Heart right ventricle (tissue), 16 donors: ENCODE results near the gene KRTAP4-7. TPM values are rescaled to one million over a fixed set of nuclear protein-coding genes. Genes with fewer than 3 reads are reported as not detected.
"Not testable (repeated sequence)": the region's sequence is repeated elsewhere in the genome, so short reads cannot be mapped to it uniquely, and the experiment has no call there.

ENCODE experiments used
- ATAC-seq, 8 donors: fragments of 200-7000 bp; cut with Tn5 transposase; one replicate each; pipeline ENCODE4 v1.9.1; 2020; ENCODE audit warnings: mild to moderate bottlenecking in 8 of 8, moderate library complexity in 8 of 8, moderate number of reproducible peaks in 1 of 8
- DNase-seq, 2 donors: peaks; one replicate each; pipeline ENCODE4 v3.0.0-alpha.2; 2020
- H3K27ac ChIP-seq, 10 donors: fragments of 200-600 bp; sonication (generic) in 2 of 10; one replicate each; pipeline versions ENCODE4 v1.5.0 to v1.8.0; 2020 to 2022; ENCODE audit warnings: mild to moderate bottlenecking in 3 of 10
- H3K27me3 ChIP-seq, 7 donors: fragments of 200-600 bp; one replicate each; pipeline ENCODE4 v1.8.0; 2021 to 2022; ENCODE audit warnings: mild to moderate bottlenecking in 2 of 7
- H3K36me3 ChIP-seq, 9 donors: fragments of 200-600 bp; sonication (generic) in 1 of 9; one replicate each; pipeline versions ENCODE4 v1.5.0 to v1.8.0; 2020 to 2022; ENCODE audit warnings: mild to moderate bottlenecking in 2 of 9
- H3K4me1 ChIP-seq, 9 donors: fragments of 200-600 bp; sonication (generic) in 1 of 9; one replicate each; pipeline versions ENCODE4 v1.5.0 to v1.8.0; 2020 to 2022; ENCODE audit warnings: mild to moderate bottlenecking in 4 of 9
- H3K4me3 ChIP-seq, 10 donors: fragments of 200-600 bp; sonication (generic) in 2 of 10; one replicate each; pipeline versions ENCODE4 v1.5.0 to v1.8.0; 2020 to 2022; ENCODE audit warnings: mild to moderate bottlenecking in 7 of 10, moderate library complexity in 2 of 10
- H3K9me3 ChIP-seq, 11 donors: fragments of 200-600 bp in 10 of 11; sonication (generic) in 2 of 11; one replicate each; pipeline versions ENCODE4 v1.5.0 to v1.8.0; 2013 to 2022; ENCODE audit warnings: mild to moderate bottlenecking in 2 of 11, control low read depth in 1 of 11, moderate library complexity in 1 of 11
- CTCF ChIP-seq, 9 donors: fragments of 200-600 bp; sonication (generic) in 2 of 9; IDR thresholded peaks; one replicate each; pipeline versions ENCODE4 v1.5.0 to v1.8.0; 2021 to 2022; ENCODE audit warnings: antibody characterized with exemption in 9 of 9, mild to moderate bottlenecking in 5 of 9, moderate library complexity in 1 of 9
- WGBS, 2 donors: extraction: QIAGEN DNeasy Blood & Tissue Kit; methylation state at CpG; one replicate each; pipeline ENCODE4 v1.1.7; 2013; ENCODE audit warnings: inconsistent platforms in 1 of 2; 5-methylcytosine and 5-hydroxymethylcytosine counted together
- intact Hi-C, 10 donors: fragments of 100-400 bp; cut with DNase I; formaldehyde crosslinking; loops; one replicate each; pipeline versions ENCODE4 v1.11.1 to v1.14.2; 2022
- polyA plus RNA-seq, 2 donors: library from polyadenylated mRNA; stranded (reverse); fragments of 200-250 nt; gene quantifications; one replicate each; pipeline ENCODE4 v1.2.3, GENCODE V29; 2013
- total RNA-seq, 10 donors: library from RNA; stranded (reverse); fragmentation: NEBNext Ultra II Directional in 3 of 10; extraction: Animal tissue kit (Norgen Biotek cat#: 25700) in 3 of 10; gene quantifications; one replicate each; pipeline versions ENCODE4 v1.2.1 to v1.2.4, GENCODE V29; 2021 to 2023
- donor health status: Arrhythmogenic right ventricular cardiomyopathy.
- donor health status: ischemic (EF 13 %, LVEDD 7.1; RV severe dilation, severe dysfunction).
- donor health status: healthy with polysubstance abuse.
- donor health status: DM: no; HTN: yes; CAD: no.
- donor health status: DM: no; HTN: no; CAD: no.
- donor health status: ischemic (EF 25% LVEDD 6.9; RV normal size, moderate dysfunction).
- donor health status: ischemic (EF 25% LVEDD 5.7; RV mildly dilated, moderate dysfunction).
- donor health status: healthy.
- donor health status: DM: yes; HTN: yes; CAD: no.
- donor health status: Ischemic cardiomyopathy.
- donor health status: ischemic (EF 35%, LVEDD 5.7; RV mildly dilated, moderate dysfunction).
- donor health status: nonischemic (EF 11% LVEDD 7.7; RV severe dilation, severe dysfunction).
- donor health status: DM: yes; HTN: yes; CAD: no.
- donor health status: PGD.
- donor health status: ischemic (EF 29% LVEDD 5.4; RV normal size, mild dysfunction).
- donor health status: nonischemic (EF 23%, LVEDD 6.1; RV moderate dilation, normal function).

KRTAP4-7 gene
- total and polyA plus RNA-seq, 12 donors, result not detected

GRCh38 chr17:41073676-41074075, 10.3 kb upstream of the KRTAP4-7 start:
- 88 to 90% methylated on average over 2 of the region's 2 CpGs for WGBS, 2 donors
- no peak for DNase-seq
- peaks cover 3 to 21% (median 11%) of the 10 kb centered on the region in 7 donors for H3K27me3 ChIP-seq
- no peak for ATAC-seq
- H3K27ac ChIP-seq, result no peak overlapping the region
- no peaks in the 10 kb centered on the region for H3K36me3 ChIP-seq
- TF ChIP-seq CTCF (IDR thresholded peaks at IDR 0.05), result no peak
- intact Hi-C loops, result no loop called here
- no peaks in the 10 kb centered on the region for H3K4me1 ChIP-seq
- H3K4me3 ChIP-seq, result no peak overlapping the region
- H3K9me3 ChIP-seq, result no peaks in the 10 kb centered on the region

- H3K4me3 ChIP-seq, result no peak overlapping the region
- no peak for TF ChIP-seq CTCF (IDR thresholded peaks at IDR 0.05)
- intact Hi-C loops, result no loop called here
- H3K27me3 ChIP-seq, result peaks cover 3 to 35% (median 13%) of the 10 kb centered on the region in 7 donors
- no peak overlapping the region for H3K27ac ChIP-seq
- H3K9me3 ChIP-seq, result no peaks in the 10 kb centered on the region
- H3K36me3 ChIP-seq, result no peaks in the 10 kb centered on the region
- no peaks in the 10 kb centered on the region for H3K4me1 ChIP-seq
- ATAC-seq (no peak), DNase-seq (no peak)
Measured at GRCh38 chr17:41076788-41077187, 7.2 kb upstream of the KRTAP4-7 start.

- WGBS, 2 donors, result 58% methylated on average over 4 of the region's 4 CpGs
- H3K4me3 ChIP-seq, result no peak overlapping the region
- ATAC-seq, result no peak
- H3K4me1 ChIP-seq, result no peaks in the 10 kb centered on the region
- TF ChIP-seq CTCF (IDR thresholded peaks at IDR 0.05), result no peak
- DNase-seq, result no peak
- intact Hi-C loops, result loop anchor here in 1 of 10 donors (5.0 kb wide), 1 partner anchor 85 kb away; the partner anchor contains the start of gene KRTAP4-3
- no peaks in the 10 kb centered on the region for H3K36me3 ChIP-seq
- H3K27ac ChIP-seq, result no peak overlapping the region
- no peaks in the 10 kb centered on the region for H3K9me3 ChIP-seq
- H3K27me3 ChIP-seq, result peaks cover 0 to 22% (median 5%) of the 10 kb centered on the region in 7 donors
Measured at GRCh38 chr17:41082626-41083025, 1.3 kb upstream of the KRTAP4-7 start.

- DNase-seq, ATAC-seq, H3K36me3 ChIP-seq, H3K27ac ChIP-seq, H3K9me3 ChIP-seq, H3K4me3 ChIP-seq, H3K4me1 ChIP-seq: not testable (repeated sequence)
- WGBS, 2 donors, result 77 to 78% methylated on average over 2 of the region's 2 CpGs
- intact Hi-C loops, result loop anchor here in 1 of 10 donors (5.0 kb wide), 1 partner anchor 84 kb away; the partner anchor contains the start of gene KRTAP4-3
- H3K27me3 ChIP-seq, result peaks cover 0 to 23% (median 4%) of the 10 kb centered on the region in 7 donors
Measured at GRCh38 chr17:41083427-41083826, 523 bp upstream of the KRTAP4-7 start.

- H3K36me3 ChIP-seq, H3K9me3 ChIP-seq, H3K4me1 ChIP-seq, H3K4me3 ChIP-seq, H3K27me3 ChIP-seq, H3K27ac ChIP-seq, ATAC-seq, intact Hi-C loops, DNase-seq: not testable (repeated sequence)
- 58% methylated on average over 4 of the region's 4 CpGs for WGBS, 2 donors
Measured at GRCh38 chr17:41088760-41089352, 4.9 kb downstream of the KRTAP4-7 start.
